Stimulated activated CD4-positive, alpha-beta T cell treated with anti-CD3 and anti-CD28 coated beads, Interleukin-4, amount 100 ng/mL, for 4 hours (primary cell): ENCODE measurements around the gene OLFML1.

Experiments used
- DNase-seq, 2 experiments: peaks; one replicate each; pipeline ENCODE4 v3.0.0-alpha.2; 2020

The OLFML1 gene

DNA sequence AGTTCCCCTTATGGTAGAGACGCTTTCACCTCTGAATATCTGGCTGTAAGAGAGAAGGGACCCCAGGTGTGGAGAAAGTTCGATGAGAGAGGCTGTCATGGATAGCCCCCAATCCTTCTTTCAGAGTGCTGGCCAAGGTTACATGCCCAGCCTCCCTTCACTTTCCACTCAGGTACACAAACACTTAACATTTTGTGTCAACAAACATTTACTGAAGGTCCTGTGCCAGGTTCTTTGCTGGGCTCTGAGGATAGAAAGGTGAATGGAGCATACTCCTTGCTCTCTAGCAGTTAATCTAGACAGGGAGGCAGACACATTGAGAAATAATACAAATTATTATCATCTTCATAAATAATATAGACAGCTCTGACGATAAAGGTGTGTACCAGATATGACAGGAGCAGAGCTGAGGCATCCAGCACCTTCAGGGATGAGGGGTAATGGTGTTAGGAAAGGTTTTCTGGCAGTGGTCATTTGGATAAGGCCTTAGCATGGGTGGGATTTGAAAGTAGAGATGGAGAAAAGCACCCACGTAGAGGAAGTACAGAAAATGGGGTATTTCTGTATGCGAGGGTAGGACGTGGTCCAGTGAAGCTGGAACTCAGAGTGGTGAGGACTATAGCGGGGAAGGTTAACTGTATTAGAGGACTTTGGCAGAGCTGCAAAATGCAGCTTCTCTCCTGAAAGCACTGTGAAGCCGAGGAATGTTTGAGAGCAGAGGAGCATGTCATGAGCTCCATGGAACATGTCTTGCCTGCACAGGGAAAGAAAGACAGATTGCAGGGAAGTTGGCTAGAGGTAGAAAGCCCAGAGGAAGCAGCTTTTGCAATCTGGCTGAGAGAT is 48.1 kb downstream of the OLFML1 start:
- DNase-seq, result no peak

DNA sequence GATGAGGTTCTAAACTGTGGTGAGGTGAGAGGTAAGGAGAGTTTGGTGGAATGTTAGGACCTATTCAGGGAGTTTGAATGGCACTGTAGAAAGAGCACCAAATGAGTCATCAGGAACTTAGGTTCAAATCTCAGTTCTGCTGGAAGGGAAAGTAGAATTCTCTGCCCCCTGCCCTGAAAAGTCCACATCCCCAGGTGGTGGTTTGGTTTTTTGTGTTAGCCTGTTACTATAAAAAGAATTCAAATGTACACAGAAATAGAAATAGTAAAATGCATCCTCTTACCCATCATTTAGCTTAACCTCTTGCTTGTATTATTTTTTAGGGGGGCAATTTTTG is 48.7 kb downstream of the OLFML1 start:
- DNase-seq, result no peak

DNA sequence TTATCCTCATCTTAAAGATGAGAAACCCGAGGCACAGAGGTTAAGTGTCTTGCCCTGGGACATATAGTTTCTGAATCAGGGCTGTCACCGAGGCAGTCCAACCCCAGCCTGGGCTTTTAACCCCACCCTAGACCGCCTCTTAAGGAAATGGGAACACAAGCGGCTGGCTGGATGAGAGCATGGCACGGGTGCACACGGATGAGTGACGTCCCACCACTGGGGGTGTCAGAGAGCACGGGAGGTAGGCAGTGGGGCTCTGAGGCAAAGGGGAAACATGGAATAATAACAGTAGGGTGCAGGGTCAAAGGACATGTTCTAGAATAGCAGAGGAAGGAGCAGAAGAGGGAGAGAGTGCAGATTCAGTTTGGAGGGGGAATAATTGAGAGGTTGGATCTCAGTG is 50.8 kb downstream of the OLFML1 start:
- no peak for DNase-seq

DNA sequence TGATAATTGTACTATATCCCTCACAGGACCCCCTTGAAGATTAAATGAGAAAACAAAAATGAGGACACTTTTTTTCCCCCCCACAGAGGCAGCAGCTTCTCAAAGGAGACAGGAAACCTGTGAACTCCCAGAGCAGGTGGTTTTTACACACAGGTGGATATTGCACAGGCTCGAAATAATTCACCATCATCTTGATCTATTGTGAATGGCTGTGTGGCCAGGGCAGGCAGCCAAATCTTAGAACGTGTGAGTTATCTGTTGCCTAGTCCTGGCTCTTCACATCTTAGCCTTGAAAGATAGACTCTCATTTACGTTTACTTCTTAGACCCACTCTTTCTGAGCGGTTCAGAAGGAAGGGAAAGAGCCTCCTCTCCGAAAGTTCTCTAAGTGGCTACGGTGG is 52.0 kb downstream of the OLFML1 start:
- DNase-seq, result no peak

DNA sequence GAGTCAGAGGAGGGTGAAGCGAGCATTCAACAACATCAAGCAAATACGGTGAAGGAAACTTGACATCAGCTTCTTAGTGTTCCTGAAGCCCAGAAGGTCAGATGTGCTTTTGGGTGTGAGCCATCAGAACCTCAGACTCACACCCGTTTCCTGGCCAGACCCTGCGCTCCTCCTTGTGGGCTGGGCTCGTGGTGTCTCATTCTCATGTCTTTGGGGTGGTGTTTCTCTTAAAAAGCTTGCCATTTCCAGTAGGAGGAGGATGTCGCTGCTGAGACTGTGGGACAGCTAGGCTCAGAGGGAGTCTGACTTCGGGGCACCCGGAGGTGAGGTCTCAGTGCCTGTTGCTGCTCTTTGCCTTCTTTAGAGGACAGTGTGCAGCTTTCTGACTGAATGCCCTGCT is 52.7 kb downstream of the OLFML1 start:
- DNase-seq, result peak in 1 of 2 experiments; percentile 8

DNA sequence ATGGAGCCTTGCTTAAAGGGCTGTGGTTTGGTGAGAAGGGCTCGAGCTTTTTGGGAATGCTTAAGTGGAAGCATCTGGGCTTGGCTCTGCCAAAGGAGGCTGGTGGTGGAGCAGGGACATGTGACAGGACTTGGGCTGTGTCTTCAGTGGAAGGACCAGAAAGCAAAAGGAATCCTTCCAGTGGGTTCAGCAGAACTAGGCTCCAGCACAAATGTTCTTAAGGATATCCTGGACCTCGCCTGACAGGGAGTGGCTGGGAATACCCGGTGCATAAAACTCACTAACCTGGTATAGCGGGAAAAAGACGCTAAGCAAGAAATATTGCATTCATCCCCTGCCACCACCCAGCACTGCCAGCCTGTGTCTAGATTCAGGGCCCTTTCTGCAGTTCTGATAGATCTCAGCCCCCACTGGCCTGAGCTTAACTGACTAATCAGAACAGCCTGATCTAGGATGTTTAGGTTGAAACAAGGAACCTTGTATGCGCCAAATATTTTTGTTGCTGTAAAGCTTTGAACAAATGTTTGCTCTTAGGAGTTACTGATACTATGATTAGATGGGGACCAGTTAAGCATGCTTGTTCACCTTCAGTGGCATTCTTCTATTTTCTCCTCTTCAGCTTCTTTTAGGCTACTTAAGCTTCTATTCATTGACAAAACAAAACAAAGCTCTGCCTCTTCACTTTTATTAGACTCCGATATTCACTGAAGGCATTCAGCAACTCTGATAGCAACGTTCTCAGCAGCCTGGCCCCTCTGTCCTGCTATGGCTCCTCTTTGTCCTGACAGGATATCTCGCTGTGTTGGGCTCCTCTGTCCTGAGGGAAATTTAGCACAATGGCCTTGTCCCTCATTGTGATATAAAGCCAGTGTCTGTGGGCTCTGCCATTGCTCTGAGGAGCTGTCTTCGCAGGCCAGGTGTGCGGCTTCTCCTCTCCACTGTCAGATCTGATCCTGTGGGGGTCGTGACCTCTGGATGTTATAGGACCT is 53.5 kb downstream of the OLFML1 start:
- no peak for DNase-seq

DNA sequence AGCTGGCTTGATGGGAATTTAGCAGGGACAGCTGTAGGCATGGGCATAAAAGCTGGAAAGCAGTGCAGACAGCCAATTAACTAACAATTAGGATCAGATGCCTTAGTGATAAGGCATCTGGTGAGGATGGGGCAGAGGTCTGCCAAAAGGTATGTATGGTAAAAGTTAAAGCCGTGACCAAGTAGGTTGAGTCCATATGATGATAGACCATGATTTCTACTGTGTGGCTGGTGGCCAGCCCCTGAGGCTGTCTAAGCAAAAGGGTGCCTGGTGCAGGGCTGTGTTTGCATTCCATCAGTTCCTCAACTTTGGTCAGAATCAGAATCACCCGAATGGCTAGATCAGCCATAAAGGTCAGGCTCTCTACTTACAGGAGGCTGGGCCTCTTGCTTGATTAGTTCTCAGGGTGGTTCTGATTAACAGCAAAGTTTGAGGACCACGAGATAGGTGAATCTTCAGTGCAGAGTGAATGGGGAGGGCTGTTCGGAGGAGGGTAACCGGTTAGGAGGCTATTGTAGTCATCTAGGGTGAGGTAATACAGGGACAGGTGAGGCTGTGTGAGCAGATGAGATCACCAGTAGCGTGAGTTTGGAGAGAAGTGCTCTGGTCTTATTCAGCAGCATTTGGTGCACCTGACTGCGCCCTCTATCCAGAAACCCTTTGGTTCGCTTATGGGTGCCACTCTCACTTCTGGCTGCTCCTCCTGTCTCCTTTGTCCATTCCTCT is 55.7 kb downstream of the OLFML1 start:
- no peak for DNase-seq

DNA sequence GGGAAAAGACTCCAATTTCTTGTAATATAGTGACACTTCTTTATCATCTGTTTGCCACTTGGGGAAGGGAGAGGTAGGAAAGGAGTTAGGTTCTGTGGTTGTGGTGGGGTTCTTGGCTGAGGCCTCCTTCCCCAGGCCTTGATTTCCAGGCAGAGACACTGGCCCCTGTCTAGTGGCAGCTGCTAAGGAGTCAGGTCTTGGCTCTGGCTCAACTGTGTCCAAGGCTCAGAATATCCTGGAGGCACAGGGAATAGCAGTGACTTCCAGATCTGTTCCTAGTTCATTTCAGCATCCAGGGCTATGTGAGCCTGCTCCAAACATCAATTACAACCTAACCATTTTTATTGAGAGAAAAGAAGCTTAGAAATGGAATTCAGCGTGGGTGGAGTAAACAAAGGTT is 58.0 kb downstream of the OLFML1 start:
- no peak for DNase-seq

DNA sequence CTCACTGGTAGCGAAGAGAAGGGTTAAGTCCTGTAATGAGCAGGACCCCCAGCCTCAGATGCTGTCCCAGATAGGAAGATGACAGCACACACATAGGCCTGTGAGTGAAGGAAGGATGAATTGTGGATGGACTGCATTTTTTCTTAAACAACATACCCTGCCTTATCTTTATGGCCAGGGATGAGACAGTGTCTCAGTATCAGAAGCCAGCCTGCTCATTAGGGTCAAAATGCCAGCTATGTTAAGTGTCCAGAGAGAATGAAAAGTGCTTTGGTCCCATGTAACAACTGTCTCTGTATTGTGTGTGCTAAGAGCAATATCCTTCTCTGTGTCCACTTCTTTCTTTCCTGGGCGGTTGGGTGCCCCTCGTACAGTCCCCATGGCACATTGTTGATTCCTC is 58.7 kb downstream of the OLFML1 start:
- DNase-seq, result no peak

DNA sequence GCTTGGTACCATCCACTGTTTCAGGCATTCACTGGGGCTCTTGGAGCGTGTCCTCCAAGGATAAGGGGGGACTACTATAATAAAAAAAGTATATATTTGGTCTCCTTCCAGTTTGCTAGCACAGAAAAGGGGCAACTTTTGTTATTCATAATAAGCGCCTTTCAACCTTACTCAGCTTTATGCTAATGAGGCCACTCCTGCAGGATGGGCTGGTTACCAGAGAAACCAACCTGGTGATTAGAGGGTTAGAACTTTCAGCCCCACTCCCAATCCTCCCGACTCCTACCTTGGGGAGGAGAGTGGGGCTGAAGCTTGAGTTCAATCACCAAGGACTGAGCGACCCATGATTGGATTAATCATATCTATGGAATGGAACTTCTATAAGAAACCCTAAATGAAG is 60.3 kb downstream of the OLFML1 start:
- no peak for DNase-seq

DNA sequence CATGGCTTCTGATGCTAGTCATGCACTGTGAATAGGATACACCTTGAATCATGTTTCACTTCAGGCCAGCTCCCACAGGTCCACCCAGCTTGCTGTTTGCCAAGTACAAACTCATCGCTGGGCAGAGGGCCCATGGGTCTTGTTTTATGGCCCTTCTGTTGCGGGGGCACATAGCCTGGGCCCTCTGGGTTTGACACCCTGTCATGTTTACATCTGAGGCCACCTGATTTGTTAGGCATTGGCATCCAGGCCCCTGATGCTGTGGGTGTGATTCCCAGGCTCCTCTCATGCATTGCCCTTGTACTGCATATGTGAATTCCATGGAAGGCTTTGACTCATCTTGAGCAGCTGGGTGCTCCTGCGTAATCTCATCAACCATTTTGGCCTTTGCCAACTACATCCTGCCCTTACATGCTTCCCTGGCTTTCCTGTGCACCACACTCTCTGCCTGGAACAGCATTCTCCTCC is 61.1 kb downstream of the OLFML1 start:
- no peak for DNase-seq

DNA sequence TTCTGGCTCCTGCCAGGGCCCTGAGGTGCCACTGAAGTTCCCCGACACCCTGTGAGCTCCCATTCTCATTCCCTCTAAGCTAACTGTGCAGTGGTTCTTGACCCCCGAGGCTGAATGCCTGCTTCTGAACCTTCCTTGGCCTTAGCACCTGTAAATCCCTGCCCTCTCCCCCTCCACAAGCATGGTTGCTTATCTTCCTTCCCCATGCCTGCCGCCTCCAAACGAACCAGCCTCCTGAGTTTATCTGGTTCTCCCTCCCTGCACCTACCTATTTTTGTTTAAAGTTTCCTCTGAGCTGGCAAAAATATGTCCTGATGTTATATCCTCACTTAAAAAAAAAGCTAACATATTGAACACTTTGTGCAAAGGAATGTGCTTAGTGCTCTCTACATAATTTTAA is 62.4 kb downstream of the OLFML1 start:
- no peak for DNase-seq

DNA sequence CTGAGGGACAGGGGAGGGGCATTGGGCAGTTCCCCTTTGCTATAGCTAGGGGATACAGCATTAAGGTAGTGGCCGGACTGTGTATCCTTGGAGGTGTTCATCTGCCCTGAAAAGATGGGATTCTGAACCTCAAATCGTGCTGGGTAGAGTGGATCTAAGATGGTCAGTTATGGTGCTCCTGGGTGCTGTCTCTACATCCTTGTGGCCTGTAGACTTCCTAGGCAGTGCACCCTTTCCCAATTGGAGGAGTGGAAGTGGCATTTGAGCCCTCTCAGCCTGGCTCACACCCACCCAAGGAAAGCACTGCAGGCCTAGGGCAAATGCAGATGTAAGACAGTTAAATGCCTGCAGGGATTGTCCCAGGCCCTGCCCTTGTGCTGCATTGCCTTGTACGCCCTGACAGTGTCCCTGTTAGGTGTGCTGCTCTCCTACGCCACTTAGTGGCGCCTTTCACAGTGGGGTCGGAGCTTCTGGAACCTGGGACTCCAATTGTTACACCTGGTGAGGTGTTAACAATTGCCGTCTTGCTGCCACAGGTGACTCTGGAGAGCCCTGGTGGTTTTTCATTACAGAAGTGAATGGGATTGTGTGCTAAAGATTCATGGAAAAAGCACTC is 63.5 kb downstream of the OLFML1 start:
- no peak for DNase-seq

DNA sequence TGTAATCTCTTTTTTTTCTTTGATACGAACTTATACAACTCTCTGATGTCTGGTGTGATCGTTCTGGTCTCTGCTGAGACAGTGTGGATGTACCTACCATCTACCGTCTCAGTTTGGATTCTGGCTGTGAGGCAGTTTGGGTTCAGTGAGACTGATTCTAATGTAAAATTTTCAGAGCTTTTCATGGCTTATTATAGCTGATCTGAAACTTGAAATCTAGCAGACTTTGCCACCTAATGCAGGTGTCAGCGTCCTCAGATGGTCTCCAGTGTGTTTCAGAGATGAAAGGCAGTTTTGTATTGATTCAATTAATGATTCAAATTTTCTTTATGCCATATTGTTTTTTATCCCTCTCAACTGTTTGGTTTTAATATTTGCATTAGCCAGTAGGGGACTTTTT is 64.4 kb downstream of the OLFML1 start:
- DNase-seq, result no peak

DNA sequence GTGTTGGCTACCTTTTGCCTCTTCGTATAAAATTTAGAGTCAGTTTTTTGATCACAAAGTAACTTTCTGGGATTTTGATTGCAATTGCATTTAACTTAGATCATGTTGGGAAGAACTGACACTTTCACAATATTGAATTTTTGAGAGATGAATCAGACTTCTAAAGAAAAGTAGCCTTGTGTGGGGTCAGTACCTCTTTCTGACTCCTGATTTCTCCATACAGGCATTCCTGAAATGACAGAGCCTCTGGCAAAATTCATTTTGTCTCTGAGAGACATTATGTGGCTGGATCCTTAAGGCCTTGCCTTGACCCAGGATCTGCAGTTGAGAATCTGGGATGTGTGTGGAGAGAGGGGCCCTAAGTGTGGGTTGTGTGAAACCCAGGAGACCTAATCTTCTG is 66.3 kb downstream of the OLFML1 start:
- no peak for DNase-seq

DNA sequence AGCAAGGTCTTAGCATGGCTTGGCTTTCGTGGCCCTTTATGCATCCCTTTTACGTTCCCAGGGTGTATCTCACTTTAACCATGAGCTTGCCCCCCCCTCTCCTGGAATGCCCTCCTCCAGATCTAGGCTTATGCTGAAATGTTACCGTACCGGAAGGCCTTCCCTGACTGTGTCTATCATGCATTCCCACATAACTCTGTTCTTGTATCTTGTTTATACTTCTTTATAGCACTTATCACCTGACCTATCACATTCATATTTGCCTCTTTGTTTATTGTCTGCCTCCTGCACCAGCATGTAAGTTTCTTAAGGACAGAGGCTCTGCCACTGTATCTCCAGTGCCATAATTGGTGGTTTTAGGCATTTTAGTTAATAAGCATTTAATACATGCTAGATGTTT is 67.4 kb downstream of the OLFML1 start:
- DNase-seq, result no peak

DNA sequence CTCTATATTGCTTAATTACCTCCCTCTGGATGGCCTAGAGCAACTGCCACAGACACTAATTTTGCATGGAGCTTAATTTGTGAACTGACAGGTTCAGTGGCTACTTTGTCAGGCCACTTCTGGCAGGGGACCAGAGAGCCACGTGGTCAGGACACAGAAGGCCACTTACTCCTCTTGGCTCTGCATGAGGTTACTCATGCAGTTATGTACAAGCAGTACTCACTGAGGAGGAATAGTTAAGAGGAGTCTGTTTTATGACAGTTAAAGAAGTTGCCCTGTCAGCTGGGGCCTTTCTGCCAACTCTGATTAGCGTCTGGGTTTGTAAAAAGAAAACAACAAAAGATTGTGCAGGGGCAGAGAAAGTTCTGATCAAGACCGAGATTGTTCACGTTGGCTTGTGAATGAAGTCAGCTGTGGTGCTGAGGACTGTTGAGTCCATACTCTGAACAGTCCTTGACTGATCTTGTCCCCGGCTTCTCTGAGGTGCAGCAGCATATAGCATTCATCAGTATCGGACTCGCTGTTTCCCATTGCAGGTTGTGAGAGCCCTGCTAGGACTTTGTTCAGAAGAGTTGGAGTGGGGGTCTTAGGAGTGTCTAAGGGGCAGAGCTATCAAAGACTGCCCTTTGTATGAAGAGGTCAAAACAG is 69.9 kb downstream of the OLFML1 start:
- DNase-seq, result no peak

DNA sequence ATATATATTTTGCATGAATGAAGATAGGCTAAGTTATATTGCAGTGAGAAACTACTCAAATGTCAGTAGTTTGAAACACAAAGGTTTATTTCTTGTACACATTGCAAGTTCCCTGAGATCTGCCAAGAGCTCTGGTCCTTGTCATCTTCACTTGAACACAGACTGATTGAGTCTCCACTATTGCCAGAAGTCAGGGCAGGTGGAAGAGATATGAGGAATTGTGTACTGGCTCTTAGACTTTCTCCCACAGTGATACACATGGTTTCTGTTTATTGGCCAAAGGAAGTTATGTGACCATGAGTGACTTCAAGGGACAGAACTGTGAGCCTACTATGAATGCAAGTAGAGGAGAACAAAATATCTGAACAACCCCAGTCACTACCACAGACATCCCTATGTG is 72.7 kb downstream of the OLFML1 start:
- no peak for DNase-seq

DNA sequence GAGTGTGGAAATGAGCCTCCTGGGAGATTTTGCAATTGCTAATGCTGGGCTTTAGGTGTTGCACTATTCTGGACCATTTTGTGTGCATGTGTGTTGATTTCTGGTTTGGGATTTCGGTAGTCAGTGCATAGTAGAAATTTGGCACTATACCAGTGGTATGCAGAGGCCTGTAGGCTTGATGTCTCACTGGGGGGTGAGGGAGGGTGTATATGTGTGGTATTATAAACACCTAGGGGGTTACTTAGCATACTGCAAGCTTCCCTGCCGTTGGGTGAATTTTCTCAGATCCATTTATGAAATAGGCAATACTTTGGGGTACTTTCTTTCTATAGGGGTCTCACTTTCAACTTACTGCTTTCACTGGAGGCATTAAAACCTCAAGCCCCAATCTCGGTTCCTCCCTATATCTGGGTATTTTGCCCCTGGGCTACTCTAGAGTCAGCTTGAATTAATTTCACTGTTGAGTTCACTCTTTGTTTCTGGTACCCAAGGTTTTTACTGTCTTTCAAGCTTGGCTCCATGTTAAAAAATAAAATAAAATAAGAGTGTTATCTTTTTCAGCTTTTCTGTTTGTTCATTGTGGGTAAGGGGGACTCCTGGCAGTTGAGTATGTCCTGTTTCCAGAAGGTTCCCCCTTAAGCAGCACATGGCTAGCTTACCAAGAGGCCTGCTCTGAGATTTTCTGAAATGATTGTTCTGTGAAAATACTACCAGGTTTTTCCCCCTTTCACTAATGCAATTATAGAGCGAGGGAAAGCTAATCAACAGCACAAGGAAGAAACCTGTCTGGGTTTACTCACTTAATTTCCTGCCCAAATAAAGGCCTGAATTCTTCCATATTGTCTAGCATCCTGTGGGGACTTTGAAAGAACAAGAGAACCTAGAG is 74.3 kb downstream of the OLFML1 start:
- no peak for DNase-seq
